ENCODE measurements around the gene SYT12.

The SYT12 gene

DNA sequence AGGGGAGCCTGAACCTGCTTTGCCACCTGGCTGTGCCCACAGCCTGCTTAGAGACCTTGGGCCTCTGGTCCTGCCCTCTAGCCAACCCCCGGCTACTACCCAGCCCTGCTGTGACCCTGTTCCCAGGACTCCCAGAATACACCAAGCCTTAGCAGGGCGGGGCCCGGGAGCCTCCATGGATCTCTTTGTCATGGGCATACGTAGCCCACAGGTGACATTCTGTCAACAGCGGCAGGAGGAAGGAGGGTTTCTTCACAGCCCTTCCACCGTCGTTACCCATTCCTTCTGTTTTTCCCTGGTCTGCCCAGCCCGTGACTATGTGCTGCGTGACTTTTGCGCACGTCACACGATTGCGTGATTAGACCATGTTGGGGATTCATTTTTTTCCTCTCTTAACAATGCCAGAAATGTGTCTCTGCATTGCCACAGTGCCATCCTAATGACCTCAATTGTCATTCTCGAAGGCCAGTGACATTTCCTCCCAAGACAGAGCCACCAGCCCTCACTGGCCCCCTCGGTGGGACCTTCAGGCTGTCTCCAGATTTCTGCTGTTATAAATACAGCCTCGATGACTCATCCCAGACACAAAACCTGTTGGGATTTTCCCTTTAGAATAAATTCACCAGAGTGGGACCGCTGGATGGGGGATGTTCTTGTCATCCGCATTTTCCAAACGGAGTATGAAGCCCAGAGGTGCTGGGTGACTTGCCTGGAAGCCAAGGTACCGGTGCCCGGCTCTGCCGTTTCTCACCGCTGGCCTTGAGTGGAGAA is 9.0 kb downstream of the SYT12 start:
- DNase-seq = no peak

DNA sequence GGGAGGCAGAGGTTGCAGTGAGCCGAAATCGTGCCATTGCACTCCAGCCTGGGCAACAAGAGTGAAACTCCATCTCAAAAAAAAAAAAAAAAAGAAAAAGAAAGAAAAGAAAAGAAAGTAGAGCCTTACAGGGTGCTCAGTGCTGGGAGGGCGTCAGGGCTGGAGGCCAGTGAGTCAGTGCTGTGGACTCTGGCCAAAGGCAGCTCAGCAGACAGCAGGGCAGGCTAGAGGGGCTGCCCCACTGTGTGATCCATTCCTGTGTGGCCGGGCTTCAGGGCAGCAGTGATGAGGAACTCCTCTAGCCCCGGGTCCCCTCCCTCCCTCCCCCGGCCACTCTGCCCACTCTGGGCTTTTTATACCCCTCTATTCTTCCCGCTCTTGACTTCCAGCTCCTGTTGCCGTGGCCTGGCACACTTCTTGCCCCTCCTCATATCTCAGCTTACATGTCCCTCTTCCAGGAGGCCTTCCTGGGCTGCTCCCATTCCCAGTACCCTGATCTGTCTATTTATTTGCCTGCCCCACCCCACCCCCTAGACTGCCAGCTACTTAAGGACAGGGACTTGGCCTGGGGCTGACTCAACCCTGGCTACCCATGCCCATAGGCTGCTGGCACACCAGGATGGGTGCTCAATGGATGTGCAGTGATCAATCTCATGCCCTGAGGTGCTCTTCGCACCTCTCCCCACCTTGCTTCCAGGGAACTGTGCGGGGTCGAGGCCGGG is 10.1 kb downstream of the SYT12 start:
- DNase-seq = no peak

DNA sequence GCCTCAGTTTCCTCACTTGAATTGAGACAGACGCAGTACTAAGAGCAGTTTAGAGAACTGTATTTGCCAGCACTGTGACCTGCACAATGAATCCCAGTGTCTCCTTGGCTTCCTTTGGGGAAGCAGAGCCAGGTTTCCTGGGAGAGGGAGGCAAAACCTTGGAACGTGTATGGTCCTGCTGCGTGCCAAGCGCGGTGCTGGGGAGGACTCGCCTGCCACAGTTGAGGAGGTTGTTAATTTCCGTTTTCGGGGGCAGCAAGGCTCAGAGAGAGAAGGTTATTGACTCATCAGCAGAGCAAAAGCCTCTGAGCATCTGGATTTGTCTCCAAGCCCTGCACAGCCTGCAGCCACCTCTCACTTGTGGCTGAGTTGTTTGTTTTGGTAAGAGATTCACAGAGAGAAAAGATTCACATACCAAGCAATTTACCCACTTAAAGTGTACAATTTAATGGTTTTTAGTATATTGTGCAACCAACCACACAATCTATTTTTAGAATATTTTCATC is 10.8 kb downstream of the SYT12 start:
- DNase-seq = no peak

- DNase-seq = no peak
Measured at GRCh38 chr11:67034350-67034749, 11.4 kb downstream of the SYT12 start.

GRCh38 chr11:67040147-67040546 is 17.2 kb downstream of the SYT12 start:
- no peak for DNase-seq

DNA sequence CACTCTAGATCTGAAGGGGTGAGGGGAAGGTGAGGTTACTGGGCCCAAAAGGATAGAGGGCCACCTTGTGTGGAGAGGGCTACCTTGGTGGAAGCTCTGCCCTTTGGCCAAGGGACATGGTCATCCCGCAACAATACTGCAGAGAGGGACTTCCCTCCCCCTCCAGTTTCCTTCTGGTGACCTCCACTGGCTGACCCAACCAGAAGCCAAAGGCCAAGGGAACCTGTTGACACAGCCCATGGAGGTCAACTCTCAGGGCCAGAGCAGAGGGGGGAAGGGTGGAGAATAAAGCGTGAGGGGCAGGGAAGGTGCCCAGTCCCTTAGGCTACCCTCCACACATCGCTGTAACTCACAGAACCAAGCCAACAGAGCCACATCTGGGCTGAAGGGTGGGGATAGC is 18.7 kb downstream of the SYT12 start:
- no peak for DNase-seq

DNA sequence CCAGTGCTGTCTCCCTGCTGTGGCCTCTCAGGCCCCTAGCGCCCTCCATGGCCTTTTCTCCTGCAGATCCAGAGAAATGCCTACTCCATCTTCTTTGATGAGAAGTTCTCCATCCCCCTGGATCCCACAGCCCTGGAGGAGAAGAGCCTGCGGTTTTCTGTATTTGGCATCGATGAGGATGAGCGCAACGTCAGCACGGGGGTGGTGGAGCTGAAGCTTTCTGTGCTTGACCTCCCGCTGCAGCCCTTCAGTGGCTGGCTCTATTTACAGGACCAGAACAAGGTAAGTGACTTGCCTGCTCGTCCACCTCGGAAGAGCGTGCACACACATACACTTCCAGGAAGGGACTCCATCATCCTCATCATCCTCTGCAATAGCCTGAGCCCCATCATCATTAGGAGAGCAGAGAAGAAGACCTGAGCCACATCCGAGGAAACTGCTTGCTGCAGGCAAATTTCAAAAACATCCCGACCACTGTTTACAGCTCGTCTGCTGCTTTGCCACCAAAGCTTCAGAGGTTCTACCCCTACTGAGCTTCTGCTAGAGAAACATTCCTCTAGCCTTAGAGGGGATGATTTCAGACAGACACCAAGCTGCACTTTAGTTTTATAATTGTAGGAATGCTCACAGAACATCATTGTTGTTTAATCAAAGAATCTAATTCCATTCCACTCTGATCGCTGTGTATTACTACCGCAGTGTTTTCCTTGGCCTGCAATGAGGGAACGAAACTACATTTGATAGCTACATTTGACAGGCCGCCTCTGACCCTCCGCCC is 20.8 kb downstream of the SYT12 start:
- no peak for DNase-seq

- no peak for DNase-seq
Measured at GRCh38 chr11:67044496-67044895, 21.6 kb downstream of the SYT12 start.

GRCh38 chr11:67045314-67045713 is 22.4 kb downstream of the SYT12 start:
- DNase-seq = no peak

DNA sequence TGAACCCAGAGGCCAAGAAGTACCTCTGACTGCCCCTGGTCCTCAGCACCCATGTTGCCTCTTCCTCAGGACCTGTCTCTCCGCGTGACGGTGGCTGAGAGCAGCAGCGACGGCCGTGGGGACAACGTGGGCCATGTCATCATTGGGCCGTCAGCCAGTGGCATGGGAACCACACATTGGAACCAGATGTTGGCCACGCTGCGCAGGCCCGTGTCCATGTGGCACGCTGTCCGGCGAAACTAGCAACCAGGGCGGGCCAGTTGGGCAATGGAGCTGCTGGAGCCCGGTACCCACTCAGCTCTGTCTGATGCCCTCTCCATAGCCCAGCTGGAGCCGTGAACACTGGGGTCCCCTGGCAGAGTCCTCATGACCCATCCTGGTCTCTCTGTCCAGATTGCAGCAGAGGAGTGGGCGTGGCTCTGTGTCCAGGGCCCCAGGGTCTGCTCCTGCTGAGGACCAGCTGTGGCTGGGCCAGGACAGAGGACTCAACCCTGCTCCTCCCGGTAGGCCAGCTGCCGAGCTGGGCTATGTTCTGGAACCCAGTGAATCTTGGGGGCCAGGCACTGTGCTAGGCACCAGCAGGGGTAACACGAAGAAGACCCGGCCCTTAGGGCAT is 25.7 kb downstream of the SYT12 start:
- DNase-seq = no peak

DNA sequence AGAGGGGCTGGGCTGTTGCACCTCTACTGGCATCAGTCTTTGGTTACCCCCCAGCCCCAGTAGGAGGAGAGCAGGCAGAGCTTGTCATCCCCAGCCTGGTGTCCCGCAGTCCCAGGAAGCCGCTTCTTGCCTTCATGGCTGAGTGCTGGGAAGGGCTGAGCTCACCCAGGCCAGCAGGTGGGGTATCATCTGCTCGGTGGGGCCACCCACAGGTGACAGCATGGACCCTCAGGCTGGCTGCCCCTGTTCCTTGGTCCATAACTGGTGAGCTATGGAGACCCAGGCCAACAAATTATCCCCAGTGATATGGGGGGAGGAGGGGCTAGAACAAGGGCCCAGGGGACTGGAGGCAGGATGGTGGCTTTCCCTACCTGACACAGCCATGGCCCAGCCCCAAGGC is 27.2 kb downstream of the SYT12 start:
- DNase-seq = no peak

DNA sequence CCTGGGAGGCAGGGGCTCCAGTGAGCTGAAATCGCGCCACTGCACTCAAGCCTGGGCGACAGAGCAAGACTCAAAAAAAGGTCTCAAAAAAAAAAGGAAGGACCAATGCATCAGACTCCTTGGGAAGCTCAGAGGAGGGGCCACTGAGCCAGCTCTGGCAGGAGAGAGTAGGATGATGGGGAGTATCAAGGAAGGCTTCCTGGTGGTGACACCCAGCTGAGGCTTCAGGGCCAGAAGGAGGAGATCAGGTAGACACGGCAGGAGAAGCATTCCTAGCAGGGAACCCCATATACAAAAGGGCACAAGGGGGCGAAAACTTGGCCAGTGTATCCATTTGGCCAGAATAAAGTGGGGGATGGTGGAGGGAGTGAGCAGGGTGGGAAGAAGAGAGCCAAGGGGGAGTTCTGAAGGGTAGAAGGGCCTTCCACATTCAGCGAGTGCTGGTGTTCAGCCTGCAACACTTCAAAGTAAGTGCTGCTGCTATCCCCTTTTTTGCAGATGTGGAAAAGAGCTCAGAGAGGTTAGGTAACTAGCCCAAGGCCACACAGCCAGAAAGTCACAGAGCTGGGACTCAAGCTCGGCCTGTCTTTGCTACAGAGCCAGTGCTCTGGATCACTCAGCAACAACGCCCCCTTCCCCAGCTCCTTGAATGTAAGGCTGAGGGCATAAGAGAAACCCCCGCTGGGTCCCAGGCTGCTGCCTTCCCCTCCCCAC is 28.4 kb downstream of the SYT12 start:
- DNase-seq = no peak

DNA sequence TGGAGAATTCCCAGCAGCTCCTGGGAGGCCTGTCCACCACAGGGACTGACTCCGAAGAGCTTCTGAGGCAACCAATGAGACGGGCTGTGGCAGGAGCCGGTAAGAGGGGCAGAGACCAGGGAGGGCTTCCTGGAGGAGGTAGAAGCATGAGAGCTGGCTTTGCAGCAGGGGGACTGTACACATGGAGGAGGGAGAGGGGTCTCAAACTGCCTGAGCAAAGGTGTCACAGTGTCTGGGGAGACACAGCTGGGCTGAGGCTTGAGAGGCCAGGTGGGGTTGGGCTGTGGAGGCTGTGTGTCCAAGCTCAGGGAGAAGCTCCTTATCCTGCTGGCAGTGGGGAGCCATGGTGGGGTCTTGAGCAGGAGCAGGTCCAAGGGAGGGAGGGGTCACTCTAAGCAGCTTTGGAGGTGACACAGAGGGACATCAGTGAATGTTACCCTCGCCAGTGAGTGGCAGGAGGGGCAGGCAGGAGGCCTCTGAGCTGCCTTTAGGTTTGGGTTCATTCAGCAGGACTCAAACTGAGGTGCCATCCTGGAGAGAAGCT is 29.1 kb downstream of the SYT12 start:
- DNase-seq = no peak

- DNase-seq = no peak
Measured at GRCh38 chr11:67052891-67053290, 30.0 kb downstream of the SYT12 start.

- peak; percentile 17 for DNase-seq
Measured at GRCh38 chr11:67053896-67054329, 31.0 kb downstream of the SYT12 start.

- no peak for DNase-seq
Measured at GRCh38 chr11:67054346-67054835, 31.5 kb downstream of the SYT12 start.

DNA sequence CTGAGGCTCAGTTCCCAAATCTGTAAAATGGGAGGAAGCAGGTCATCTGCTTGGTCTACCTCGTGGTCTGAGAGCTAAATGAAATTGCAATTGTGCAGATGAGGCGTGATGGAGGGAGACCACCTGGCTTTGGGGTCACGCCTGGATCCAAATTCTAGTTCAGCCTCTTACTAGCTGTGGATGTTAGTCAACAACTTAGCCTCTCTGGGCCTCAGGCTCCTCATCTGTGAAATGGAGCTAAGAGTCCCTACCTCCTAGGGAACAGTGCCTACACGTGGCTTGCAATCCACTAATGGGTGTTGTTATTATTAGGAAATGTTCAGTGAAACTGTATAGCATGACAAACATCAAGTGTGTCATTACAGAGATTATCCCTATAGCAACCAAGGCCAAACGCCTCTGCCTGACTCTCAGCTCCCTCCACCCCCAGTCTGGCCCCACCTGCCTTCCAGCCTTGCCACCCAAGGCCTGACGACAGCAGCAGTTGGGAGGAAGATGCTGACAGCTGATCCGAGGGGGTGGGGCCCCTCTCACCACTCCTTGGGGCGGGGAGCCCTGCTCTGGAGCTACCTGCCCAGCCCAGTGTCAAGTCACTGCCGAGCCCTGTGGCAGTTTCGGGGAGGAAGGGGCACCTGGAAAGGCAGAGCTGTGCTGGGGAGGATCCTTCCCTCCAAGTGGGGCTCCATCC is 32.0 kb downstream of the SYT12 start:
- DNase-seq = no peak

GRCh38 chr11:67055812-67056211 is 32.9 kb downstream of the SYT12 start:
- no peak for DNase-seq

- no peak for DNase-seq
Measured at GRCh38 chr11:67056267-67057204, 33.6 kb downstream of the SYT12 start, which contains the start of gene RHOD. Gene RHOD, plus strand, starts transcription at chr11:67056847. Its CDS starts 56 bp downstream, at chr11:67056903.

- no peak for DNase-seq
Measured at GRCh38 chr11:67057205-67057672, 34.3 kb downstream of the SYT12 start.

Data from NCI-H345 (cell line).